NCI-H2227 (cell line): ENCODE results near the gene CRISPLD2.
"Not testable (repeated sequence)": the region's sequence is repeated elsewhere in the genome, so short reads cannot be mapped to it uniquely, and the experiment has no call there.

Source experiments
- DNase-seq: peaks from one replicate; lab custom pipeline; 2025; ENCODE audit not compliant: unreplicated experiment; lab: John Stamatoyannopoulos, UW

Gene CRISPLD2

DNA sequence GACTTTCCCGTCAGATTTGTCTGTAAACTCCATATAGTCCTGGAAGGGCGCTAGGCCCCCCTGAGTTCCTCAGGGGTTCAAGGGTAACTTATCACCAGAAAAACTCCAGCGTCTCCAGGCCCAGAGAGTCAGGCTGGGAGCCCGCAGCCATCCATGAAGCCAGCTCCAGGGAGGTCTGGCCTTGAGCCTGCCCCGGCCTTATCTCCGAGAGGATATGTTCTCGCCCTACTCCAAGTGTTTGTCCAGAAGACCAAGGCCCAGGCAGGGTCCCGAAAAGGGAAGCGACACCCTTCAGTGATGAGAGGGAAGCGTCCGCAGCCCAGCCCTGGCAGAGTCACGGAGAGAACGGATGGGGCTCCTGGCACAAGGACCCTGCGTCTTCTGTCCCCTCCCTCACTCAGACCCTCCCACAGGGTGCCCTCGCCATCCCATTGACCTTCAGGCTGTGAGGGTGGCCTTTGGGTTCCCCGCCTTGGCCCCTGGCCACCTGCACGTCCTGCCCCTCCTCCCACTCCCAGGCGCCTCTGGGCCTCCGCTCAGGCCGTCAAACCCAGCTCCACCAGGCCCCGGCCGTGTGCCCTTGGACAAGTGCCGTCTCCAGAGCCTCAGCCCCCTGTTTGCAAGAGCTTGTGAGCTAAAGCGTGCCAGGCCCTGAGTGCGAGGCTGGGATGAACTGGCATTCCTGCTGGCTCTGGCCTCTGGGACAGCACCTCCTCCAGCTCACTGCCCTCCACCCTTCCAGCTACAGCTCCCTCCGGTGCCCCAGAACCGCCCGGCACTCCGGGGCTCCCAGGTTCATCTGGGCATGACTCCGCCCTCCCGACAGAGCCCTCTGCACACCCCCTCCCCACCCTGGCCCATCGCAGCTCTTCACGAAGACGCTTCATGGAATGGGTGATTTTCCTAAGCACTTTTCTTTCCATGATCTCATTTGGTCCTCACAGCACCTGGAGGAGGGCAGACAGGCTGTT, 108.1 kb downstream of the CRISPLD2 start:
- no peak for DNase-seq

DNA sequence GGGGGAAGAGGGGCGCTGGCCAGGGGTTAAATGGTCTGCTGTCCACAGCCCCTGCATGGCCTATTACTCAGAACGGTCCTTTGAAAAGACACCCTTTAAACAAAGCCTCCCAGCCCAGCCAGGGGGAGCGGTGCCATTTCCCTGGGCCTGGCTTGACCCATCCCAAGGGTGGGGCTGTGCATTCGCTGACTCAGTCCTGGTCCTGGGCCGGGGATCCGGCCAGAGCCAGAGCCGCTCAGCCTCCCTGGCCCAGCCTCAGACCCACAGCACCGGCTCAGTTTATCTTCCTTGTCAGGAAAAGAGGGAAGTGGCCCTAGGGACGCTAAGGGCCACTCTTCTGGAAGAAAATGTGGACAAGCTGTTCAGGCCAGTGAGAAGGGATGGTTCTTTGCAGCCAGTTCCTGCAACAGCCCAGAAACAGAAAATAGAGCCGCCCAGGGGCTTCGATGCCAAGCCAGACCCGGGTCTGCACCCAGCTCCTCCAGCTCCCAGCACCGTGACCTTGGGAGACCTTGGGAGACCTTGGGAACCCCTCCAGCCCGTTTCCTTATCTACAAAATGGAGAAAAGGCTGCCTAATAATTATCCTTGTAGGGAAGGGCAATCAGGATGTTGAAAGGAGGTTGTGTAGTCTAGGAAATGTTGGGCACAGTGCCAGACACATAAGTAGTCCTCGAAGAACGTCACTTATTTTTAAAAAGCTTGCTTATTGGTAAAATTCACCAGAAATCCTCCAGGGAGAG, 109.1 kb downstream of the CRISPLD2 start:
- peak; percentile 68 for DNase-seq

DNA sequence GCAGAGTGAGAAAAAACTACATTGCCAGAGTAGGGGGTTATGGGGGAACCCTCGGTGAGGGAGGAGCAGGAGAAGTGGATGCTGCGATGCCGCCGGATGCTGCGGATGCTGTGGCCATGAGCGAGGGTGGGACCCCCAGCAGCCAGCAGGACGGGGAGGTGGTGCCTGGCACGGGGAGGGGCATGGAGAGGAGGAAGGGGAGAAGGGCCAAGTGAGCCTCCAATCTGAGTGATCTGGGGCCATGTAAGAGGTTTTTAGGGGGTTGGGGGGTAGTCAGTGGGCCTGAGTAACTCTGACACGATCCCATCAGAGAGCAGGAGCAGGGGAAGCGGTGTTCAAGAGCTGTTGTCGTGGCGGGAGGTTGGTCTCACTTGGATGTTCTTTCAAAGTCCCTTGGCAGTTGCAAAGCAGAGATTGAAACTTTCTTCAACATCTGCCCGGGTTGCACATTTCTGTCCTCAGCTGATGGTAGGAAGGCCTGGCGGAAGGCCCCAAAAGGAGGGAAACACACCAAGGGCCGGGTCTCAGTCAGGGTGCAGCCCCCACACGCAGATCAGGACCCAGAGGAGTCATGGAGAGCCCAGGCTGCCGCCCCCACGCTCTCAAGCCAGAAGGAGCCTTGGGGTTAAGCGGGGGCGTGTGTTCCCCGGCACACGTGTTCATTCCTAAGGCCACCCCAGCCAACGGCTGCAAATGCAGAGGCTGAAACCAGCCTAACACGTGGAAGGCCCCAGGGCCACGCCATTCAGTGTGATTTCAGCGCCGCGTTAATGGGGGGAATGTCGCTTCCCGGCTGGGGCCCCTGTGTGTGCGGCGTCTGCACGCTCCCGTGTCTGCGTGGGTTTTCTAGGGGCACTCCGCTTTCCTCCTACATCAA, 109.9 kb downstream of the CRISPLD2 start:
- DNase-seq: no peak

DNA sequence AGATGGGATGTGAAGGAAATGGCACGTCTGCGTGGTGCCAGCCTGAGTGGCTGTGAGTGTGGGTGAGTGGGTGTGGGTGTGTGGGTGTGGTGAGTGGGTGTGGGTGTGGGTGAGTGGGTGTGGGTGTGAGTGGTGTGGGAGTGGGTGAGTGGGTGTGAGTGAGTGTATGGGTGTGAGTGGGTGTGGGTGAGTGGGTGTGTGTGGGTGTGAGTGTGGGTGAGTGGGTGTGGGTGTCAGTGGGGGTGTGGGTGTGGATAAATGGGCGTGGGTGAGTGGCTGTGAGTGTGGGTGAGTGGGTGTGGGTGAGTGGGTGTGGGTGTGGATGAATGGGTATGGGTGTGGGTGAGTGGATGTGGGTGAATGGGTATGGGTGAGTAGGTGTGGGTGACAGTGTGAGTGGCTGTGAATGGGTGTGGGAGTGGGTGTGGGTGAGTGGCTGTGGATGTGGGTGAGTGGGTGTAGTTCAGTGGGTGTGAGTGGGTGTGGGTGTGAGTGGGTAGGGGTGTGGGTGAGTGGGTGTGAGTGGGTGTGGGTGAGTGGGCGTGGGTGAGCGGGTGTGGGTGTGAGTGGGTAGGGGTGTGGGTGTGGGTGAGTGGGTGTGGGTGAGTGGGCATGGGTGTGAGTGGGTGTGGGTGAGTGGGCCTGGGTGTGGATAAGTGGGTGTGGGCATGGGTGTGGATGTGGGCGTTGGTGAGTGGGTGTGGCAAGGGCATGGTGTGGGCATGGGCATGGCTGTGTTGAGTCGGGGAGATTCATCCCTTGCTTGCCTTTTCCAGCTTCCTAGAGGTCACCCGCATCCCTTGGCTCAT, 110.7 kb downstream of the CRISPLD2 start:
- no peak for DNase-seq

DNA sequence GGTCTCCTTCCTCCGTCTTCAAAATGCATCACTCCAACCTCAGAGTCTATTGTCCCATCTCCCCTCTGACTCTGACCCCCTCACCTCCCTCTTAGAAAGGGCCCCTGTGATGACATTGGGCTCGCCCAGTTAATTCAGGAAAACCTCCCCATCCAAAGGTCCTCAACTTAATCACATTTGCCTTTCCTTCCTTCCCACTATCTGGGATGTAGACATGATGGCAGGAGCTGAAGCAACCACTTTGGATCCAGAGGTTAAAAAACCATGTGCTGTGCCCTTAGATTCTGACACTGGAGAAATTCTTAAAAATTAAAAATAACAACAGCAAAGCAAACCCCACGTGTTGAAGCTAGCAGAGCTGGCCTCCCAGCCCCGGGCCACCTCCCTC, 111.3 kb downstream of the CRISPLD2 start:
- DNase-seq: no peak

DNA sequence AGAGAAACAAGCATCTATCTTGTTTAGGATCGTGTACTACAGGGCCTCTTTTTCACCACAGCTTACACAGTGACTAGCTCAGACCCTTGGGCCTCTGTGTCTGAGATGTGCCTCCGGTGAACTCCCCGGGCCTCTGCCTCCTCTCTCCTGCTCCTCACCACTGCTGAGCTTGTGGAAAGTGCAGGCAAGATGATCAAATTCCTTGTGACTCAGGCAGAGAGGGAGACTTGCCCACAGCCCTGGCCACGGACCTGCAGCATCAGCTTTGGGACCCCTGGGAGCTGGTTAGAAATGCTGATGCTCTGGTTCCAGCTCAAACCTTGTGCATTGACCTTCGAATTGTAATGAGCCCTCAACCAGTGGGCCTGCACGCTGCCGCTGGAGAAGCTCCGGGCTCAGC, 111.7 kb downstream of the CRISPLD2 start:
- no peak for DNase-seq

DNA sequence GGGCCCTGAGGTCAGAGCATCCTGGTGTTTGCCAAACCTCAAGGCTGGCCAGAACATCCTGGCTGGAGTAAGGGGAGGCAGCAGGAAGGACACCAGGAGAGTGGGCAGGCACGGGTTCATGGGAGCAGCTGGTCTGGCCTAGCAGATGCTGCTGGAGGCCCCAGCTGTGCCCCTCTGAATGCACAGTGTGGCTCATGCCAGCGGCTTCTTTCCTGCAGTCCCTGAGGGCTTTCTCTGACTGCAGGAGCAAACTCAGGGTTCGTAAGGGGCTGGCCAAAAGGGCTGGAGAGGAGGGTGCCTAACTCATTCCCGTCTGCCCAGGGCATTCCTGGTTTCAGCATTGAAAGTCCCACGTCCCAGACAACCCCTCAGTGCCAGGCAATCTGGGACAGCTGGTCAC, 112.9 kb downstream of the CRISPLD2 start:
- no peak for DNase-seq

DNA sequence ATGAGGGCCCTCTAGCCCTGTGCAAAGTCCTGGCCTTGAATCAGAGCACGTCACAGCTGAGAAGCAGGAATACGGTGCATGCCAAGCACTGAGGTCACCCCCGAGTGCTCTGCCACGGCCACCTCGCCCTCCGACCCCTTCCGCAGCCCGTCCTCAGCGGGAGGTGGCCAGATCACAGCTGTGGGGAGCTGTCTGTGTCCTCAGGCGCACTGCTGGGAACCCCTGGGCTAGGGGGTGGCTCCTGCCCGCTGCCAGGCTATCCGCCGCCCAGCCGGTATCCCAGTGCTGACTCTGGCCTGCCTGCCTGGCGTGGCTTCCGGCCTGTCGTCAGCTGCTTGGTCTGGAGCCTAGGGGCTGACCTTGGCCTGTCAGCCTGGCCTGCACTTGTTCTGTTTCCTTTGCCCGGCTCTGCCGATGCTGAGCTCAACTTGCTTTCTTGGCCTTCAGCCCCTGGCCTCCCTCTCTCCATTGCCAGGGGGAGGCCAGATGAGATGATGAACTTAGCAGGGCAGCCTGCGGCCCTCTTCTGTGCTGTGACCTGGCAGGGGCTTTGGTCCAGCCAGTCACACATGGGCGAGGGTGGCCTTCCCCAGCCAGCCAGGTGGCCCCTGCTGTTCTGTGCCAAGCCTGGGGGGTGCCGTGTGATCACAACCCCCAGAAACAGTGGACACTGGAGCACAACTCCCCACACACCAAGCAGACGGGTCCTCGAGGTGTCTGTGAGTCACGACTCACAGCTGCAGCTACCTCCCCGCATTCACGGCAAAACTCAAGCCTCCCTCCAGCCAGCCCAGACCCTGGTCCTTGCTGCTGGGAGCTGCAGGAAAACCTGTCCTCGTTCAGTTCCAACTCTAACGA, 114.2 kb downstream of the CRISPLD2 start:
- no peak for DNase-seq

DNA sequence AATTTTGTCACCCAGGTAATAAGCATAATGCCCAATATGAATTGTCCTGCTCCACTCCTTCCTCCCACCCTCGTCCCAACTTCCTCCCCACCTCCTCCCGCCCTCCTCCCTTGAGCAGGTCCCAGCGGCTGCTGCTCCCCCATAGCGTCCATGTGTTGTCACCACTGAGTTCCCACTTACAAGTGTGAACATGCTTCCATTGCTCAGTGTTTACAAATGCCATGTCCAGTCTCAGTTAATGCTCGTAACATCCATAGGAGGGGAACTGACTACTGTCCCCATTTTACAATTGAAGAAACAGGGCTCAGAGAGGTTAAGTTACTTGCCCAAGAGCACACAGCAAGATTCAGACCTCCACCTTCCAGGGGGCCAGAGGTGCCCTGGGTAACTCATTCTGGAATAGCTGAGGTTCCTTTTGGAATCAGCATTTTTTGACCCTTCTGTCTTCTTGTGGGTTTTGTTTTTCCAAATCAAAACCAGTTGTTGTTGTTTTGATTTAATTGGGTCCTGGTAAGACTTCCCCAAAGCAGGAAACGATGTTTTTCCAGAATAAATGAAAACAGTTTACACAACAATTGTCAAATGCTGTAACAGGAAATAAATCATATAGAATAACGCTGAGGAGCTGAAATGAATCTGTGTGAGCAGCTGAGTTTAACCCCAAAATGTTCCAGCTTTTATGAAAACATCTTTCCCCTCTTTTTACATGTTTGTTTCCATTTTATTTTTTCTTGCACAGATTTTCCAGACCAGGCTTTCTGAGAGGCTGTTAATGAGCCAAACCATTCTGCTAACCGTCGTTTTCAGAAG, 117.6 kb downstream of the CRISPLD2 start:
- DNase-seq: no peak

DNA sequence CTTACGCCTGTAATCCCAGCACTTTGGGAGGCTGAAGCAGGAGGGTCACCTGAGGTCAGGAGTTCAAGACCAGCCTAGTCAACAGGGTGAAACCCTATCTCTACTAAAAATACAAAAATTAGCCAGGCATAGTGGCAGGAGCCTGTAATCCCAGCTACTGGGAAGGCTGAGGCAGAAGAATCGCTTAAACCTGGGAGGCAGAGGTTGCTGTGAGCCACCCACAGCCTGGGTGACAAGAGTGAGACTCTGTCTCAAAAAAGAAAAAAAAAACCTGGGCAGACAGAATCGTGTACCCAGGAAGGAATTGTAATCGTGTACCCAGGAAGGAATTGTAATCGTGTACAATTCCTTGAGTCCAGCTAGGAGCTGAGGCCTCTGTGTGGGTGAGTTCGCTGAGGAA, 118.8 kb downstream of the CRISPLD2 start:
- not testable (repeated sequence) for DNase-seq

DNA sequence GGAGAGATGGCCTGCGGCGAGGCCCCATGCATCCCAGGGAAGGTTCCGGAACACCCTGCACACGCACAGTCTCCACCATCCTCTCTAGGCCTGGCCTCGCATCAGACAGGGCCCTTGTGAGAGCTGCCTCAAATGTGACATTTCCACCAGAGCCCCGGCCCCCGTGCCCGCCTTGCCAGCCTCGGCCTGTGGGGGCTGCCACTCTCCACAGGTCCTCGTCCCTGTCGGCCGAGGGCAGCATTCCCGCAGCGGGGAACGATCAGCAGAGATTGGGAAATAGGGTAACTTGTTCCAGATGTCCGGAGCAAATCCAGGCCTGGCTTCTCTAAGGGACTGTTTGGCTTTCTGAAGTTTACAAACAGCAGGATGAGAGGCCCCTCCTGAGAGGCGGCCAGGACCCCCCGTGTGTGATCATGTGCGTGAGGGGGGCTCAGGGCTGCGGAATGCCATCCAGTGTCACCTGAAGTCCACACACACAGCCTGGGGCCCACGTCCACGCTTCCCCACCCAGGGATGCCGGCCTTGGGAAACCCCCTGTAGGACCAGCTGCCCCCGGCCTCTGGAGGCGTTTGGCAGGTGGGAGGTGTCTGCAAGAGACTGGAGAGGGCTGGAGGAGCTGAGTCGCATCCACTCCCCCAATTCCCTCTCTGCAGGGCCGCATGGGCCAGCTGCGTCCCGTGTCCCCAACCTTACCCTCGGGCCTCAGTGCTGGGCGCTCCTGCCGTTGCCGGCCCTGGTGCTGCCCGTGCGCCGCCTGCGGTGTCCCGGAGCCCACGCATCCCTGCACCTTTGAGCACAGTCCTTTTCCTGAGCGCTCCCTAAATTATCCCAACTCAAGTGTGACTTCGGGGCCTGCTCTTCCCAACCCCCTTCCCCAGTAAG, 121.1 kb downstream of the CRISPLD2 start:
- no peak for DNase-seq

DNA sequence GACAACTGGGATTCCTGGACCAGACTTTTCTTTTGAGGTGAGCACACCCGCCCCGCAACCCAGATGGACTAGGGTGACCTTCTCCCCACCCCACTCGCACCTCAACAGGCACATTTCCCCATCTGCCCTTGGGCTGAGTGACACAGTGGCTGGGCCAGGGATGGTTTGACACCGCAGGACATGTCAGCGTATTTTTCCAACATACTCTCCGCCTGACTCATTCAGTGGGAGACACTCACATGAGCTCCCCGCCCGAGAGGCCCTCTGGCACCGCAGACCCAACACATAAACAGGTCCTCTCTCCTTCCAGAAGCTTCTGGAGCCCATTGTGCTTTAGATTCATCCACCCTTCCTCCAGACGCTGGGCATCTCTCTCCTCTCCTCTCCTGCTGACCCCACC, 122.1 kb downstream of the CRISPLD2 start:
- no peak for DNase-seq

DNA sequence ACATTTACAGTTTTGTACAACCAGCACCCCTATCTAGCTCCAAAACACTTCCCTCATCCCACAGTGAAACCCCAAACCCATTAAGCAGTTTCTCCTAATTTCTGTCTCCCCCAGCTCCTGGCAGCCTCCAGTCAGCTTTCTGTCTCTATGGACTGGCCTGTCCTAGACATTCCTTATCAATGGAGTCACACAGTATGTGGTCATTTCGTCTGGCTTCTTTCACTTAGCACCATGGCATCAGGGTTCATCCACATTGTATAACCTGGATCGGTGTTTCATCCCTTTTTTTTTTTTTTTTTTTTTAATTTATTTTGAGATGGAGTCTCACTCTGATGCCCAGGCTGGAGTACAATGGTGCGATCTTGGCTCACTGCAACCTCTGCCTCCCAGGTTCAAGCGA, 123.0 kb downstream of the CRISPLD2 start:
- DNase-seq: no peak

DNA sequence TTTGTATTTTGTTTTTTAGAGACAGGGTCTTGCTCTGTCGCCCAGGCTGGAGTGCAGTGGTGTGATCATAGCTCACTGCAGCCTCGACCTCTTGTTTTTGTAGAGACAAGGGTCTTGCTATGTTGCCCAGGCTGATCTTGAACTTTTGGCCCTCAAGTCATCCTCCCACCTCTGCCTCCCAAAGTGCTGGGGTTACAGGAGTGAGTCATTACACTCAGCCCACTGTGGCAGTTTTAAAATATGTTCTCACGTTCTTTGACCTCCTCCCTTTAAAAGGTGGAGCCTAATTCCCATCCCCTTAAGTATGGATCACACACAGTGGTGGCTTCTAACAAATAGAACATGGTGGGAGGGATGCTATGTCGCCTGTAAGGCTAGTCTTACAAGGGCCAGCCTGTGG, 123.8 kb downstream of the CRISPLD2 start:
- DNase-seq: no peak

DNA sequence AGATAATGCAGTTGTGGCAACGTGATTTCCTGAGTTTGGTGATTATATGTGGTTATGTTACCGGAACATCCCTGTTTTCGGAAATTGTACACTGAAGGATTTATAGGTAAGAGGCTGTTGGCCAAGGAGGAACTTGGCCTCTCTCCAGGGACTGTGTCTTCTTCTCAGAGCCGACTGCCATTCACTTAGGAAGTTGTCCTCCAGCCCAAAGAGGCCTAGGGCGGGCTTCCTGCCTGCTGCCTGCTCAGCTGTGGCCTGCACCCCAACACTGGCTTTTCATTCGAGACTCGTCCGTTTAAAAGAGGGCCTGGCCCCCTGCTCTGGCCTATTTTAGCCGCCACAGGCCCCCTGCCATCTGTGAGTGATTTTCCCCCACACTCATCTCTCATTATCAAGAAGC, 127.2 kb downstream of the CRISPLD2 start:
- DNase-seq: no peak

DNA sequence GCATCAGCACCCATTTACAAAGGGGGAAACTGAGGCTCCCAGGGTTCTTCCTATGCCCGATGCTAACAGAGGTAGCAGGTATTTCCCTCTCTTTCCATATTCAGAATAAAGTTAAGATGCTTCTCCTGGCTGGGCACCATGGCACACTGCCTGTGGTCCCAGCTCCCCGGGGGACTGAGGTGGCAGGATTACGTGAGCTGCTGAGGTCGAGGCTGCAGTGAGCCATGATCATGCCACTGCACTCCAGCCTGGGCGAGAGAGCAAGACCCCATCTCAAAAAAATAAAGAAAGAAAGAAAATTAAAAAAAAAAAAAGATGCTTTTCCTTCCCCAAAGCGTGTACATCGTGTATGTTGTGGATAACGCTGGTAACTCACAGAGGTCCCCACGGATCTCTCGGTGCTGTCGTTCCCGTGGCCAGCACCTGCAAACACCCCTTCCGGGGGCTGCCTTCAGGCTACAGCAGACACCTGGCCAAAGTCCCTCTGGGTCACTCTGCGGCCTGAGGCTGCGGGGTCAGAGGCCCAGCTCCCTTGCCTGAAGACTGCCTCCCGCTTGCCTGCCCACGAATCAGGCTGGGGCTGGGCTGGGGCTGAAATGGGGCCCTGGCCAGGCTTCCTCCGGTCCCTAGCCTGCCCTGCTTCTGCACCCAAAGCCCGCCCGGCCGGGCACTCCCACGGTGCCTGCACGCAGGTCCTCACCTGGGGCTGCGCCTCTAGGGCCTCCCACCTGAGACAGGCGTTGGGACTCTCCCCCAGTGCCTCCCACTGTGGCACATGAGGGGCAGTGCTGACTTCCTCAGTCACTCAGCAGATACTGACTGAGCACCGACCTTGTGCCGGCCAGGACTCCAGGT, 128.4 kb downstream of the CRISPLD2 start:
- no peak for DNase-seq
